K562 (cell line): Measurements from ENCODE around the gene MRPL40. TPM values are rescaled to one million over a fixed set of nuclear protein-coding genes. Genes with fewer than 3 reads are reported as not detected.

Source experiments
- CBX1 ChIP-seq: sonication (generic); IDR thresholded peaks from 2 replicates; pipeline ENCODE4 v1.6.1; 2016; ENCODE audit warnings: antibody characterized with exemption, low read depth, mild to moderate bottlenecking
- HSF4 ChIP-seq: fragments of 250-450 bp; sonication (Bioruptor Pico); IDR thresholded peaks from 2 replicates; pipeline ENCODE4 v2.1.2; 2022; ENCODE audit warnings: mild to moderate bottlenecking, moderate library complexity, borderline replicate concordance
- JUND ChIP-seq, 2 experiments: IDR thresholded peaks; 2 replicates in 1 of 2; 3 replicates in 1 of 2; pipeline ENCODE4 v1.6.1; 2011; ENCODE audit warnings: borderline replicate concordance in 2 of 2, low read depth in 2 of 2, low read length in 2 of 2, improper control_type of control experiment in 1 of 2, missing biosample characterization in 1 of 2, missing genetic modification characterization in 1 of 2, missing genetic modification reagents in 1 of 2
- KDM2B ChIP-seq: fragments of 250-450 bp; sonication (Bioruptor Pico); IDR thresholded peaks from 2 replicates; pipeline ENCODE4 v1.8.0; 2021; ENCODE audit warnings: mild to moderate bottlenecking, moderate library complexity
- KLF1 ChIP-seq: fragments of 450-650 bp; IDR thresholded peaks from 2 replicates; pipeline ENCODE4 v1.6.1; 2016; ENCODE audit warnings: missing genetic modification characterization, missing compliant biosample characterization
- KLF13 ChIP-seq: fragments of 450-650 bp; IDR thresholded peaks from 2 replicates; pipeline ENCODE4 v1.6.1; 2016; ENCODE audit warnings: missing genetic modification characterization, low read depth, mild to moderate bottlenecking, missing compliant biosample characterization, moderate library complexity, borderline replicate concordance
- NELFE ChIP-seq: IDR thresholded peaks from 2 replicates; pipeline ENCODE4 v1.6.1; 2011; ENCODE audit warnings: mild to moderate bottlenecking; ENCODE audit not compliant: insufficient read depth, insufficient read length
- NR4A1 ChIP-seq, 2 experiments: fragments of 250-450 bp in 1 of 2; fragments of 450-650 bp in 1 of 2; sonication (Bioruptor Pico) in 1 of 2; IDR thresholded peaks; 2 replicates each; pipeline versions ENCODE4 v1.4.0 to v1.6.1; 2016 to 2020; ENCODE audit warnings: mild to moderate bottlenecking in 2 of 2, missing compliant biosample characterization in 1 of 2, missing genetic modification characterization in 1 of 2, moderate library complexity in 1 of 2
- RBM22 ChIP-seq: fragments of 200-400 bp; formaldehyde crosslinking; IDR thresholded peaks from 2 replicates; pipeline ENCODE4 v1.6.1; 2018; ENCODE audit warnings: low read length, low read depth; ENCODE audit not compliant: poor library complexity, severe bottlenecking
- STAT5B ChIP-seq: fragments of 250-450 bp; sonication (Bioruptor Pico); IDR thresholded peaks from 2 replicates; pipeline ENCODE4 v1.8.0; 2021; ENCODE audit warnings: mild to moderate bottlenecking, inconsistent platforms
- ZNF41 ChIP-seq: fragments of 250-450 bp; sonication (Bioruptor Pico); conservative IDR thresholded peaks from 2 replicates; pipeline ENCODE4 v1.4.0; 2020; ENCODE audit warnings: mild to moderate bottlenecking
- ZNF696 ChIP-seq: fragments of 250-450 bp; sonication (Bioruptor Pico); conservative IDR thresholded peaks from 2 replicates; pipeline ENCODE4 v1.4.0; 2020; ENCODE audit warnings: mild to moderate bottlenecking, moderate library complexity
- ZNF79 ChIP-seq: fragments of 250-450 bp; sonication (Bioruptor Pico); IDR thresholded peaks from 2 replicates; pipeline ENCODE4 v1.4.0; 2020; ENCODE audit warnings: low read depth, mild to moderate bottlenecking, moderate library complexity
- polyA plus RNA-seq, 8 experiments: library from polyadenylated mRNA; depleted of rRNA in 4 of 8; stranded (reverse) in 5 of 8; unstranded in 3 of 8; fragments of >200 nt; fragmentation: Nextera tagmentation in 2 of 8; fragmentation: Illumina TruSeq in 1 of 8; extraction: Ambion mirVana in 2 of 8; extraction: Trizol in 1 of 8; gene quantifications; 2 replicates each; pipeline versions ENCODE4 v1.2.1 to v1.2.3, GENCODE V29; 2011 to 2014; ENCODE audit warnings: inconsistent platforms in 1 of 8, missing spikeins in 1 of 8
- total RNA-seq, 7 experiments: library from RNA; depleted of rRNA in 6 of 7; stranded (reverse); fragments of >200 nt in 6 of 7; fragmentation: Illumina TruSeq in 2 of 7; extraction: Trizol in 2 of 7; gene quantifications; 2 replicates each; pipeline versions ENCODE4 v1.2.1 to v1.2.3, GENCODE V29; 2011 to 2021; ENCODE audit warnings: low replicate concordance in 1 of 7
- TF ChIP-seq, protein P1 (sequence below): fragments of 250-450 bp; sonication (Bioruptor Pico); IDR thresholded peaks from 2 replicates; pipeline ENCODE4 v1.5.1; 2021; ENCODE audit warnings: mild to moderate bottlenecking
- TF ChIP-seq, protein P2 (sequence below): fragments of 450-650 bp; formaldehyde crosslinking; IDR thresholded peaks from 2 replicates; pipeline ENCODE4 v1.4.0; 2020; ENCODE audit warnings: mild to moderate bottlenecking
- TF ChIP-seq, protein P3 (sequence below): fragments of 250-450 bp; sonication (Bioruptor Pico); IDR thresholded peaks from 2 replicates; pipeline ENCODE4 v1.8.0; 2021; ENCODE audit warnings: mild to moderate bottlenecking, moderate library complexity
- TF ChIP-seq, protein P4 (sequence below): sonication (generic); formaldehyde crosslinking; IDR thresholded peaks from 2 replicates; pipeline ENCODE4 v1.8.0; 2023; ENCODE audit warnings: mild to moderate bottlenecking, missing genetic modification reagents

The MRPL40 gene
- total and polyA plus RNA-seq, 9 of the 15 experiments (the other 6 are each of a cell fraction or from before 2014, with no cell fraction given): 132 to 652 (median 208) TPM

DNA sequence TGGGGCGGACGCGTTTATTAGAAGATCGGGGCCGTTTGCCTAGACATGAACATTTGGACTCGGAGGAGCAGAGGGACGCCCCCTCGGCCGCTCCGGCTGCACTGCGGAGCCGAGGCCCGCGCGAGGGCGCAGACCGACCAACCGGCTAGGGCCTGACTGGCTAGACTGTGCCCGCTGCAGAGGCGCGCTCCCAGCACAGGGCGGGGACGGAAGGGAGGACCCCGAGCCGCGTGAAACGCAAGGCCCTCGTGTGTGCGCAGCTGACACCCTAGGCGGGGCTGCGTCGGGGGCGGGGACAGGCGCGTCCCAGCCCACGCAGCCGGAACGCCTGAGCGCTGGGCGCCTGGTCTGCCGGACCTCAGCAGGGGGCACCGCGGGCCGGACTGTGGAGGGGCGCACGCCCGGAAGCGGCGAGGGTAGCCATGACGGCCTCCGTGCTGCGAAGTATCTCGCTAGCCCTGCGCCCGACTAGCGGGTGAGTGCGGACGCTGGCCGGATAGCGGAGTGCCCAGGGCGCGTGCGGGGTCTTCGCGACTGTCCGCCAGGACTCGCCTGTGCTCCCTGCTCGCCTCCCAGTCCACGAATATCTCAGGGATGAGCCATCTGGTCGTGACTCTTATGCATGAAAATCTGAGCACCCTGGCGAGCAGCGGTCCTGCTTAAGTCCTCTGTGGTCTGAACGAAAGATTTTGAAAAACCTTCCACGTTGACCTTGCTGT is at the start of gene MRPL40 (continued):
- TF ChIP-seq, protein P1, sequence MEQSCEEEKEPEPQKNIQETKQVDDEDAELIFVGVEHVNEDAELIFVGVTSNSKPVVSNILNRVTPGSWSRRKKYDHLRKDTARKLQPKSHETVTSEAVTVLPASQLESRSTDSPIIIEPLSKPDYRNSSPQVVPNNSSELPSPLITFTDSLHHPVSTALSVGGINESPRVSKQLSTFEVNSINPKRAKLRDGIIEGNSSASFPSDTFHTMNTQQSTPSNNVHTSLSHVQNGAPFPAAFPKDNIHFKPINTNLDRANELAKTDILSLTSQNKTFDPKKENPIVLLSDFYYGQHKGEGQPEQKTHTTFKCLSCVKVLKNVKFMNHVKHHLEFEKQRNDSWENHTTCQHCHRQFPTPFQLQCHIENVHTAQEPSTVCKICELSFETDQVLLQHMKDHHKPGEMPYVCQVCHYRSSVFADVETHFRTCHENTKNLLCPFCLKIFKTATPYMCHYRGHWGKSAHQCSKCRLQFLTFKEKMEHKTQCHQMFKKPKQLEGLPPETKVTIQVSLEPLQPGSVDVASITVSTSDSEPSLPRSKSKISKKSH: peak; percentile 57; the same call in 1 of the 2 replicates
- TF ChIP-seq ZNF41 (CRISPR knock-in tag) (peak; percentile 84), KLF1 (tag) (peak; percentile 100), CBX1 (no peak), HSF4 (no peak; the same call in none of the 2 replicates), KLF13 (tag) (peak; percentile 99), NELFE (no peak), KDM2B (CRISPR knock-in tag) (peak; percentile 98), ZNF696 (CRISPR knock-in tag) (no peak), JUND (IDR thresholded peaks at IDR 0.05; ENCODE audit: borderline replicate concordance, low read depth, low read length) (peak; percentile 95), JUND (tag; IDR thresholded peaks at IDR 0.05; ENCODE audit: borderline replicate concordance, low read depth, low read length) (no peak), ZNF79 (no peak), NR4A1 (CRISPR knock-in tag; IDR thresholded peaks at IDR 0.05) (peak; percentile 97), NR4A1 (tag; IDR thresholded peaks at IDR 0.05) (peak; percentile 94), STAT5B (CRISPR knock-in tag) (no peak), RBM22 (peak; percentile 99)
- TF ChIP-seq, protein P2, sequence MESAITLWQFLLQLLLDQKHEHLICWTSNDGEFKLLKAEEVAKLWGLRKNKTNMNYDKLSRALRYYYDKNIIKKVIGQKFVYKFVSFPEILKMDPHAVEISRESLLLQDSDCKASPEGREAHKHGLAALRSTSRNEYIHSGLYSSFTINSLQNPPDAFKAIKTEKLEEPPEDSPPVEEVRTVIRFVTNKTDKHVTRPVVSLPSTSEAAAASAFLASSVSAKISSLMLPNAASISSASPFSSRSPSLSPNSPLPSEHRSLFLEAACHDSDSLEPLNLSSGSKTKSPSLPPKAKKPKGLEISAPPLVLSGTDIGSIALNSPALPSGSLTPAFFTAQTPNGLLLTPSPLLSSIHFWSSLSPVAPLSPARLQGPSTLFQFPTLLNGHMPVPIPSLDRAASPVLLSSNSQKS: peak; percentile 82; the same call in 1 of the 2 replicates
- TF ChIP-seq, protein P3, sequence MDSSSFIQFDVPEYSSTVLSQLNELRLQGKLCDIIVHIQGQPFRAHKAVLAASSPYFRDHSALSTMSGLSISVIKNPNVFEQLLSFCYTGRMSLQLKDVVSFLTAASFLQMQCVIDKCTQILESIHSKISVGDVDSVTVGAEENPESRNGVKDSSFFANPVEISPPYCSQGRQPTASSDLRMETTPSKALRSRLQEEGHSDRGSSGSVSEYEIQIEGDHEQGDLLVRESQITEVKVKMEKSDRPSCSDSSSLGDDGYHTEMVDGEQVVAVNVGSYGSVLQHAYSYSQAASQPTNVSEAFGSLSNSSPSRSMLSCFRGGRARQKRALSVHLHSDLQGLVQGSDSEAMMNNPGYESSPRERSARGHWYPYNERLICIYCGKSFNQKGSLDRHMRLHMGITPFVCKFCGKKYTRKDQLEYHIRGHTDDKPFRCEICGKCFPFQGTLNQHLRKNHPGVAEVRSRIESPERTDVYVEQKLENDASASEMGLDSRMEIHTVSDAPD: no peak
- TF ChIP-seq, protein P4, sequence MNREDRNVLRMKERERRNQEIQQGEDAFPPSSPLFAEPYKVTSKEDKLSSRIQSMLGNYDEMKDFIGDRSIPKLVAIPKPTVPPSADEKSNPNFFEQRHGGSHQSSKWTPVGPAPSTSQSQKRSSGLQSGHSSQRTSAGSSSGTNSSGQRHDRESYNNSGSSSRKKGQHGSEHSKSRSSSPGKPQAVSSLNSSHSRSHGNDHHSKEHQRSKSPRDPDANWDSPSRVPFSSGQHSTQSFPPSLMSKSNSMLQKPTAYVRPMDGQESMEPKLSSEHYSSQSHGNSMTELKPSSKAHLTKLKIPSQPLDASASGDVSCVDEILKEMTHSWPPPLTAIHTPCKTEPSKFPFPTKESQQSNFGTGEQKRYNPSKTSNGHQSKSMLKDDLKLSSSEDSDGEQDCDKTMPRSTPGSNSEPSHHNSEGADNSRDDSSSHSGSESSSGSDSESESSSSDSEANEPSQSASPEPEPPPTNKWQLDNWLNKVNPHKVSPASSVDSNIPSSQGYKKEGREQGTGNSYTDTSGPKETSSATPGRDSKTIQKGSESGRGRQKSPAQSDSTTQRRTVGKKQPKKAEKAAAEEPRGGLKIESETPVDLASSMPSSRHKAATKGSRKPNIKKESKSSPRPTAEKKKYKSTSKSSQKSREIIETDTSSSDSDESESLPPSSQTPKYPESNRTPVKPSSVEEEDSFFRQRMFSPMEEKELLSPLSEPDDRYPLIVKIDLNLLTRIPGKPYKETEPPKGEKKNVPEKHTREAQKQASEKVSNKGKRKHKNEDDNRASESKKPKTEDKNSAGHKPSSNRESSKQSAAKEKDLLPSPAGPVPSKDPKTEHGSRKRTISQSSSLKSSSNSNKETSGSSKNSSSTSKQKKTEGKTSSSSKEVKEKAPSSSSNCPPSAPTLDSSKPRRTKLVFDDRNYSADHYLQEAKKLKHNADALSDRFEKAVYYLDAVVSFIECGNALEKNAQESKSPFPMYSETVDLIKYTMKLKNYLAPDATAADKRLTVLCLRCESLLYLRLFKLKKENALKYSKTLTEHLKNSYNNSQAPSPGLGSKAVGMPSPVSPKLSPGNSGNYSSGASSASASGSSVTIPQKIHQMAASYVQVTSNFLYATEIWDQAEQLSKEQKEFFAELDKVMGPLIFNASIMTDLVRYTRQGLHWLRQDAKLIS: no peak
